Fibroblast of the aortic adventitia (primary cell): ENCODE data around the gene FPGS. TPM values are rescaled to one million over a fixed set of nuclear protein-coding genes. Genes with fewer than 3 reads are reported as not detected.

Experiments
- DNase-seq: peaks from one replicate; pipeline ENCODE4 v3.0.0-alpha.2; 2010; ENCODE audit warnings: low read depth
- H3K4me3 ChIP-seq: 2 replicates; pipeline ENCODE4 v1.5.1; 2011; ENCODE audit warnings: low read depth, mild to moderate bottlenecking, control low read depth, low read length, moderate library complexity
- CTCF ChIP-seq: IDR thresholded peaks from 2 replicates; pipeline ENCODE4 v1.5.1; 2011; ENCODE audit warnings: mild to moderate bottlenecking, low read length, control low read depth, inconsistent platforms; ENCODE audit not compliant: insufficient read depth
- total RNA-seq: library from RNA; depleted of rRNA; stranded (reverse); fragments of >200 nt; gene quantifications from 2 replicates; pipeline ENCODE4 v1.2.3, GENCODE V29; 2012; ENCODE audit warnings: low replicate concordance

FPGS gene
- total RNA-seq, 1 donor, result 61.5 TPM

GRCh38 chr9:127817881-127818434 is 15.3 kb downstream of the FPGS start:
- no peak for DNase-seq

DNA sequence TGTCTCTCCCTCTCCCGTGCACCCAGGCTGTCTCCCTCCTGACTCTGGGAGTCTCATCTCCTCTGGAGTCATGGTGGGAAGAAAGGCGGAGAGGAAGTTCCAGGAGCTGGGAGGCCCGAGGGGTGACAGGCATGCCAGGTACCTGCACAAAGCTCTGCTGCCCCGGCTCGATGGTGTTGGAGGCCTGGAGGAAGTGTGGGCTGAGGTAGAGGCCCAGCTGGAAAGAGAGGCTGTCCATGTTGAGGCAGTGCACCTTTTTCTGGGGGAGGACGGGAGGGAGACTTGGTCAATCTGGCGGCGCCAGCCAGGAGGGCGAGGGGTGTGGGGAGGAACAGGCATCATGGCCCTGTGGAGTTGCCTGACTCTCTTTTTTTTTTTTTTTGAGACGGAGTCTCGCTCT is 15.9 kb downstream of the FPGS start:
- H3K4me3 ChIP-seq, result no peak overlapping the region
- no peak for DNase-seq
- no peak for TF ChIP-seq CTCF

More at GRCh38 chr9:127817881-127818434, 15.3 kb downstream of the FPGS start:
- H3K4me3 ChIP-seq, result no peak overlapping the region
- no peak for TF ChIP-seq CTCF

GRCh38 chr9:127822108-127822507 is 19.4 kb downstream of the FPGS start:
- H3K4me3 ChIP-seq, result no peak overlapping the region
- no peak for TF ChIP-seq CTCF
- DNase-seq, result no peak

- no peak for DNase-seq
- H3K4me3 ChIP-seq, result no peak overlapping the region
- TF ChIP-seq CTCF, result peak; percentile 19
Observed at GRCh38 chr9:127825319-127826051, 22.8 kb downstream of the FPGS start.

DNA sequence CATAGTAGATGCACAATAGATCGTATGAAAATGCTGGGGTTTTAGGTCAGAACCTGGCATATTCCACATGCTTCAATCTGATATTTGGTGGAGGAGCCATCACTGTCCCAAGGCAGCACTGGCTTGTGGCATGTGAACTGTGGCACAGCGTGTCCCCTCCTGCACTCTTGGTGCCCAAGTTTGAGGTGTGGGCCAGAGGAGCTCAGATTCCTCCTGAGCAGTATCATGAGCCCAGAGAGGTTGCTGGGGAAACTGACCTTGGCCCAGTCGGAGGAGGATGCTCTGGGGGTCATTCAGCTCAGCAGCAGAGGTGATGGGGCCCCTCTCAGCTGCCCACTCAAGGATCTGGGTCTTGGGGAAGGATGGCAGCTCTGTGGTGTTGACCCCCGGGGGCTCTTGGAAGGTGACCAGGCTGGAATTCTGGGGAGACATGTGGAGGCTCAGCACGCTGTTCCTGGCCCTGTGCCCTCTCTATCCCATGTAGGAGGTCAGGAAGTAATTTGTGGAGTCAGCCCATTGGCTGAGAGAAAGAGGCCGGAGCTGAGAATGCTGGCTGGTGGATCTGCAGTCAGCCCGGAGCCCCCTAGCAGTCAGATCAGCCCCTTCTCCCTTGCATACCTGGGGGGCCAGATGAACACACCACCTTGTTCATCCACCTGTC is 23.7 kb downstream of the FPGS start:
- no peak overlapping the region for H3K4me3 ChIP-seq
- no peak for TF ChIP-seq CTCF
- DNase-seq, result no peak

DNA sequence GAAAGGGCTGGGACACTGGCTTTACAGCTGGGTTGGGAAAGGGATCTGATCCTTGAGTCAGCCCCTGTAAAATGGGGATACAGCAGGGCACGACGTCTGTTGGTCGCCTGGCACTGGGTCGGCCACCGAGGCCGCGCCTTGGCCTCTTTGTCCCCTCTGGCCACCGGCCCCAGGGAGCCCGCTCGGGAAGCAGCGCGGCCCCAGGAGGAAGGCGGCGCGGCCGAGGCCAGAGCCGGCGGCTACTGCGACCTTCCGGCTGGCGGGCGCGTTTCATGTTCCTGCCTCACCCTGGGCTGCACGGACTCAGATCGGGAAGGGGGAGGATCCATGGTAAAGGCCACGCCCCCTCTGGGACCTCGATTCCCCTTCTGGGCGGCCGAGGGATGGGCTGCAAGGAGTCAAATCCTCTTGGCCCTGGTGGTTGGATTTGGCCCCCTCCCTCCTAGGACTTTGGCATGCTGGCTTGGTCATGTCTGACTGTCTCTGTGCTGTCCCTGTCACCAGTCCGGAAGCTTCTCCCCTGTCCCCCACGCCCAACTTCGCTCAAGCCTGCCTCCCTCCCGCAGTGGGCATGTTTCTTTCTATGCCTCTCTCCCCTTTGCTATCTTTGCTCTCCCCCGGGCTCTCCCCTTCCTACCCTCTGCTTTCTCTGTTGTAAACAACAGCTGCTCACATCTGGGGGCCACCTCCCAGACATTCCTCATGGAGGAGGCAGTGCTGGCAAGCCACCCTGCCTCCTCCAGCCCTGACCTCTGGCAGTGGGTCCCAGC is 25.8 kb downstream of the FPGS start:
- peak overlapping the region; percentile 13 for H3K4me3 ChIP-seq
- no peak for TF ChIP-seq CTCF
- DNase-seq, result peak; percentile 69
